Neutrophil (primary cell): ENCODE results near the gene CNOT11.

Source experiments
- H3K27ac ChIP-seq: fragments of 200-600 bp; sonication (generic); 2 replicates; pipeline ENCODE4 v1.5.1; 2016; ENCODE audit warnings: mild to moderate bottlenecking, moderate library complexity
- H3K27me3 ChIP-seq: fragments of 200-600 bp; sonication (generic); 2 replicates; pipeline ENCODE4 v1.6.0; 2016; ENCODE audit warnings: mild to moderate bottlenecking
- H3K36me3 ChIP-seq: fragments of 200-600 bp; sonication (generic); 2 replicates; pipeline ENCODE4 v1.5.1; 2017
- H3K4me1 ChIP-seq, 2 experiments: fragments of 200-600 bp in 1 of 2; sonication (generic) in 1 of 2; 1 replicate in 1 of 2; 2 replicates in 1 of 2; pipeline versions ENCODE4 v1.5.1 to v1.6.1; 2013 to 2016; ENCODE audit warnings: low read depth in 1 of 2, low read length in 1 of 2, mild to moderate bottlenecking in 1 of 2, moderate library complexity in 1 of 2; ENCODE audit not compliant: control insufficient read depth in 1 of 2, insufficient read depth in 1 of 2
- H3K4me3 ChIP-seq, 2 experiments: fragments of 200-600 bp in 1 of 2; sonication (generic) in 1 of 2; 1 replicate in 1 of 2; 2 replicates in 1 of 2; pipeline ENCODE4 v1.5.1; 2013 to 2016; ENCODE audit warnings: low read depth in 1 of 2, low read length in 1 of 2, mild to moderate bottlenecking in 1 of 2, moderate library complexity in 1 of 2
- H3K9me3 ChIP-seq: fragments of 200-600 bp; sonication (generic); 2 replicates; pipeline ENCODE4 v1.5.1; 2016
- CTCF ChIP-seq: fragments of 200-600 bp; sonication (generic); IDR thresholded peaks from 2 replicates; pipeline ENCODE4 v1.5.1; 2016; ENCODE audit warnings: antibody characterized with exemption

Gene CNOT11

GRCh38 chr2:101265893-101266499 is 13.3 kb downstream of the CNOT11 start:
- Histone ChIP-seq H3K27me3 (no peaks in the 10 kb centered on the region), H3K27ac (peak overlapping the region; percentile 3), H3K4me3 (no peak overlapping the region), H3K36me3 (peaks cover 91% of the 10 kb centered on the region), H3K9me3 (no peaks in the 10 kb centered on the region), H3K4me1 (no peaks in the 10 kb centered on the region)
- TF ChIP-seq CTCF, result no peak

GRCh38 chr2:101267671-101268656 is 15.3 kb downstream of the CNOT11 start:
- no peak for TF ChIP-seq CTCF
- Histone ChIP-seq H3K4me3 (no peak overlapping the region), H3K27ac (peak overlapping the region; percentile 6), H3K4me1 (no peaks in the 10 kb centered on the region), H3K36me3 (peaks cover 97% of the 10 kb centered on the region), H3K9me3 (no peaks in the 10 kb centered on the region), H3K27me3 (no peaks in the 10 kb centered on the region)

GRCh38 chr2:101270700-101271259 is 18.1 kb downstream of the CNOT11 start:
- no peak overlapping the region for H3K4me3 ChIP-seq
- no peaks in the 10 kb centered on the region for H3K4me1 ChIP-seq
- TF ChIP-seq CTCF, result no peak
- H3K27me3 ChIP-seq, result no peaks in the 10 kb centered on the region
- no peaks in the 10 kb centered on the region for H3K9me3 ChIP-seq
- H3K36me3 ChIP-seq, result peaks cover 98% of the 10 kb centered on the region
- H3K27ac ChIP-seq, result peak overlapping the region; percentile 4

- H3K27ac ChIP-seq, result peak overlapping the region; percentile 46
- no peaks in the 10 kb centered on the region for H3K4me1 ChIP-seq
- TF ChIP-seq CTCF, result no peak
- peaks cover 98% of the 10 kb centered on the region for H3K36me3 ChIP-seq
- H3K27me3 ChIP-seq, result no peaks in the 10 kb centered on the region
- no peak overlapping the region for H3K4me3 ChIP-seq
- H3K9me3 ChIP-seq, result no peaks in the 10 kb centered on the region
Measured at GRCh38 chr2:101272045-101272784, 19.5 kb downstream of the CNOT11 start.

- Histone ChIP-seq H3K27ac (peak overlapping the region; percentile 46), H3K4me1 (no peaks in the 10 kb centered on the region), H3K36me3 (peaks cover 98% of the 10 kb centered on the region), H3K4me3 (no peak overlapping the region), H3K27me3 (no peaks in the 10 kb centered on the region), H3K9me3 (no peaks in the 10 kb centered on the region)
- TF ChIP-seq CTCF, result no peak
Measured at GRCh38 chr2:101273056-101273455, 20.4 kb downstream of the CNOT11 start.
